Spleen (tissue), 7 donors: Measurements from ENCODE around the gene OLIG3.

ENCODE experiments used
- CTCF ChIP-seq, 11 experiments: fragments of 200-600 bp in 7 of 11; fragments of 450-650 bp in 4 of 11; sonication (generic) in 4 of 11; IDR thresholded peaks in 8 of 11; conservative IDR thresholded peaks in 3 of 11; 1 replicate in 7 of 11; 2 replicates in 4 of 11; pipeline versions ENCODE4 v1.4.0 to v1.8.0; 2016 to 2021; ENCODE audit warnings: antibody characterized with exemption in 11 of 11, inconsistent platforms in 4 of 11, mild to moderate bottlenecking in 1 of 11
- POLR2A ChIP-seq, 3 donors: fragments of 450-650 bp; IDR thresholded peaks; one replicate each; pipeline ENCODE4 v1.5.1; 2017; ENCODE audit warnings: antibody characterized with exemption in 3 of 3, mild to moderate bottlenecking in 1 of 3
- donor health status: DM: no; HTN: no; CAD: no; lungs with moderate emphysema.
- donor health status: DM: no; HTN: no; CAD: no.
- donor health status: DM: no; HTN: no; CAD: no.

- TF ChIP-seq CTCF (IDR thresholded peaks at IDR 0.05 in 8 of 11, conservative IDR thresholded peaks at IDR 0.05 in 3 of 11) (no peak), POLR2A (IDR thresholded peaks at IDR 0.05) (no peak)
Observed at GRCh38 chr6:137487181-137487868, 6.9 kb downstream of the OLIG3 start.
